ENCODE measurements around the gene EIF4EBP2. TPM values are rescaled to one million over a fixed set of nuclear protein-coding genes. Genes with fewer than 3 reads are reported as not detected.

The EIF4EBP2 gene
- total and polyA plus RNA-seq, 9 donors: 37.7 to 99.2 (median 72.5) TPM

DNA sequence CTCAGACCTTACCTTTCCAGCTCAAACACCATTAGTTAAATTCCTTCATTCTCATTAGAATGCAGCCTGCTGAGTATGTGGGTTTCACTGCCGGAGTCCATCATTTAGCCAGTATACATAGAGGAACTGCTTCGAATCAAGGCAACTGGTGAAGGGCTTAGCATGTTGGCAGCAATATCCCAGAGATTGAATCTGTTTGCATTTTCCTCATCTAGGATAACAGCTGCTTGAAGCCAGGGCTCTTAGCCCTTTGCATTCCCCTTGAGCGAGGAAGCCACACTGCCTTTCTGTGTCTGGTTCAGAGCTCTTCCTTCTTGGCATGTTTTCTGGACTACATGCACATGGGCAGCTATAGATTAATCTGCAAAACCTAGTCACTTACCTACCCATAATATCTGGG lies 22.9 kb downstream of the EIF4EBP2 start:
- Histone ChIP-seq H3K4me1 (ENCODE audit: insufficient read depth) (peaks cover 15% of the 10 kb centered on the region), H3K27ac (no peak overlapping the region), H3K4me3 (no peak overlapping the region), H3K9me3 (no peaks in the 10 kb centered on the region), H3K27me3 (no peaks in the 10 kb centered on the region), H3K36me3 (no peaks in the 10 kb centered on the region)
- intact Hi-C loops (cut with DNase I): no loop called here
- WGBS, 3 donors: 89 to 94% (median 91%) methylated on average over 3 of the region's 3 CpGs
- DNase-seq: no peak
- TF ChIP-seq CTCF (IDR thresholded peaks at IDR 0.05) (no peak), EP300 (IDR thresholded peaks at IDR 0.05) (no peak), POLR2A (IDR thresholded peaks at IDR 0.05) (no peak)

GRCh38 chr10:70430493-70431445 lies 26.8 kb downstream of the EIF4EBP2 start:
- H3K36me3 ChIP-seq: no peaks in the 10 kb centered on the region
- H3K27ac ChIP-seq: peak overlapping the region; percentile 36 to 64
- H3K4me3 ChIP-seq: no peak overlapping the region
- intact Hi-C loops (cut with DNase I): no loop called here
- H3K4me1 ChIP-seq (ENCODE audit: insufficient read depth): peaks cover 18% of the 10 kb centered on the region
- WGBS, 3 donors: 15 to 26% (median 23%) methylated on average over 6 of the region's 6 CpGs
- no peaks in the 10 kb centered on the region for H3K9me3 ChIP-seq
- TF ChIP-seq POLR2A (IDR thresholded peaks at IDR 0.05) (no peak), CTCF (IDR thresholded peaks at IDR 0.05) (peak in 1 of 3 donors; percentile 31), EP300 (IDR thresholded peaks at IDR 0.05) (peak; percentile 62)
- no peaks in the 10 kb centered on the region for H3K27me3 ChIP-seq
- peak; percentile 52 to 84 (median 70) for DNase-seq

GRCh38 chr10:70432101-70432500 lies 28.2 kb downstream of the EIF4EBP2 start:
- intact Hi-C loops (cut with DNase I): no loop called here
- no peaks in the 10 kb centered on the region for H3K36me3 ChIP-seq
- peaks cover 18% of the 10 kb centered on the region for H3K4me1 ChIP-seq (ENCODE audit: insufficient read depth)
- TF ChIP-seq CTCF (IDR thresholded peaks at IDR 0.05) (no peak), POLR2A (IDR thresholded peaks at IDR 0.05) (no peak), EP300 (IDR thresholded peaks at IDR 0.05) (no peak)
- WGBS, 3 donors: 73 to 84% (median 80%) methylated on average over 4 of the region's 4 CpGs
- H3K27me3 ChIP-seq: no peaks in the 10 kb centered on the region
- DNase-seq: no peak
- H3K27ac ChIP-seq: no peak overlapping the region
- no peak overlapping the region for H3K4me3 ChIP-seq
- H3K9me3 ChIP-seq: no peaks in the 10 kb centered on the region

GRCh38 chr10:70432561-70433263 lies 28.8 kb downstream of the EIF4EBP2 start:
- no peaks in the 10 kb centered on the region for H3K36me3 ChIP-seq
- peaks cover 18% of the 10 kb centered on the region for H3K4me1 ChIP-seq (ENCODE audit: insufficient read depth)
- no peaks in the 10 kb centered on the region for H3K9me3 ChIP-seq
- H3K27me3 ChIP-seq: no peaks in the 10 kb centered on the region
- H3K27ac ChIP-seq: no peak overlapping the region
- DNase-seq: no peak
- TF ChIP-seq CTCF (IDR thresholded peaks at IDR 0.05) (no peak), EP300 (IDR thresholded peaks at IDR 0.05) (no peak), POLR2A (IDR thresholded peaks at IDR 0.05) (no peak)
- H3K4me3 ChIP-seq: no peak overlapping the region
- intact Hi-C loops (cut with DNase I): no loop called here
- 74 to 75% (median 74%) methylated on average over 6 of the region's 6 CpGs for WGBS, 3 donors
